GM06990 (cell line): ENCODE measurements around the gene DHDDS.

Experiments used
- DNase-seq: peaks from one replicate; pipeline ENCODE4 v3.0.0-alpha.2; 2011; ENCODE audit not compliant: insufficient read length; ENCODE audit errors: extremely low read depth
- H3K27me3 ChIP-seq: replicated peaks from 2 replicates; pipeline ENCODE4 v1.6.0; 2011; ENCODE audit warnings: low read length; ENCODE audit not compliant: control insufficient read depth, insufficient read depth
- H3K36me3 ChIP-seq: 2 replicates; pipeline ENCODE4 v1.5.1; 2011; ENCODE audit warnings: low read length; ENCODE audit not compliant: control insufficient read depth, insufficient read depth
- H3K4me3 ChIP-seq: replicated peaks from 2 replicates; pipeline ENCODE4 v1.5.1; 2011; ENCODE audit warnings: low read depth, mild to moderate bottlenecking, control low read depth, low read length
- CTCF ChIP-seq: IDR thresholded peaks from 2 replicates; pipeline ENCODE4 v1.5.1; 2011; ENCODE audit warnings: low read length, control low read depth, mild to moderate bottlenecking, inconsistent platforms; ENCODE audit not compliant: insufficient read depth, poor library complexity, severe bottlenecking

DHDDS gene

GRCh38 chr1:26520339-26520738 lies 88.2 kb downstream of the DHDDS start:
- Histone ChIP-seq H3K4me3 (no peak overlapping the region), H3K36me3 (no peaks in the 10 kb centered on the region), H3K27me3 (no peaks in the 10 kb centered on the region)
- TF ChIP-seq CTCF = no peak
- DNase-seq = no peak
